ENCODE data around the gene NOXA1.
"Not testable (repeated sequence)": the region's sequence is repeated elsewhere in the genome, so short reads cannot be mapped to it uniquely, and the experiment has no call there.

Gene NOXA1

DNA sequence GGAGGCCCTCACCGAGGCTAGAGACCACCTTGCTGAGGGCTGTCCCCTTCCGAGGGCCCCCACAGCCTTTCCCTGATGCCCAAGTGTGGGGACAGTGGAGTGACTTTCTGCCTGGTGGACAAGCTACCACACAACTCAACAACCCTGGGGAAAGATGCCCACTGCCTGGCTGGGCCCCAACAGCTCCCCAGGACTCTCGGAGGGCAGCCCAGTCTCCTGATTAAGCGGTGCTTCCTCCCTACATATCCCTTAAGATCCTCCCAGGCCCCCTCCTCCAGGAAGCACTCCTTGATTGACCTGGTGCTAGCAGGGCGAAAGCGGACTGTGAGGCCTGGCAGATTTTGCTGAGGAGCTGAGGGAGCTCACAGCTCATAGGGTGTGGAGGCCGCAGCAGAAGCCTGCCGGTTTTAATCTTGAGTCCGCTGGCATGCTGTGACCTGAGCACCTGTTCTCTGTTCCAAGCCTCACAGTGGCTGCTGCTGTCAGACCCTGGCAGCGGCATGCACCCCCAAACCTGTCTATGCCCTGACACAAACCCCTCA is 33.7 kb downstream of the NOXA1 start:
- no peak for DNase-seq

DNA sequence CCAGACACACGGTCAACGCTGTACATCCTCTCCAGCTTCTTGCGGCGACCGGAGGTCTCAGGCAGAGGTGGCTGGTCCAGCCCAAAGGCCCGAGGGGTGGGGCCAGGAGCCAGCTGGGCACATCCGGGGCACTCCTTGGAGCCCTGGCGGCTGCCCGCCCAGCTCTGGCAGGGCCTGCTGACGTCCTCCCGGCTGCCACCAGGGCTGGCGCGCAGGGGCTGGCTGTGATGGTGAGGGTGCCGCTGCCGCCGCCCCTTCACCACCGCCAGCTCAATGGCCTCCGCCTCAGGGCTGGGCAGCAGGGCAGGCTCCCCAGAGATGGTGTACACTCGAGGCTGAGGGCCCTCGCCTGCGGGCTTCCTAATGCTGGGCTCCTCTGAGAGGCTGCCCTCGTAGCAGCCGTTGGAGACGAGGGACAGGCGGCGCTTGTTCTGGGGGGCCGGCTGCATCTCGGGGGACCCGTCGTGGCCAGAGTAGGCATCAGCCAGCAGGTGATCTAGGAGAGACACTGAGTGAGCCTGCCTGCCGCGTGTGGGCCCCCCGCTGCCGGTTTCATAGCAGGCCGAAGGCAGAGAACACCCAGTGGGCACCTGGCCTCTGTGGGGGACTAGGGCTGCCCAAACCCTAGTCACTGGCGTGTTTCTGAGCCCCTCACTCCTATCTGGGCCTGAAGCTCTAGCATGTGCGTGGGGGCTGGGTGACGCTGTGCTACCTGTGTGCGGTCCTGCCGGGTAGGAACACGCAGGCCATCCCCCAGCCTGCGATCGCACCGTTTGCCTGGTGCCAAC is 34.4 kb downstream of the NOXA1 start:
- DNase-seq: peak; percentile 31

DNA sequence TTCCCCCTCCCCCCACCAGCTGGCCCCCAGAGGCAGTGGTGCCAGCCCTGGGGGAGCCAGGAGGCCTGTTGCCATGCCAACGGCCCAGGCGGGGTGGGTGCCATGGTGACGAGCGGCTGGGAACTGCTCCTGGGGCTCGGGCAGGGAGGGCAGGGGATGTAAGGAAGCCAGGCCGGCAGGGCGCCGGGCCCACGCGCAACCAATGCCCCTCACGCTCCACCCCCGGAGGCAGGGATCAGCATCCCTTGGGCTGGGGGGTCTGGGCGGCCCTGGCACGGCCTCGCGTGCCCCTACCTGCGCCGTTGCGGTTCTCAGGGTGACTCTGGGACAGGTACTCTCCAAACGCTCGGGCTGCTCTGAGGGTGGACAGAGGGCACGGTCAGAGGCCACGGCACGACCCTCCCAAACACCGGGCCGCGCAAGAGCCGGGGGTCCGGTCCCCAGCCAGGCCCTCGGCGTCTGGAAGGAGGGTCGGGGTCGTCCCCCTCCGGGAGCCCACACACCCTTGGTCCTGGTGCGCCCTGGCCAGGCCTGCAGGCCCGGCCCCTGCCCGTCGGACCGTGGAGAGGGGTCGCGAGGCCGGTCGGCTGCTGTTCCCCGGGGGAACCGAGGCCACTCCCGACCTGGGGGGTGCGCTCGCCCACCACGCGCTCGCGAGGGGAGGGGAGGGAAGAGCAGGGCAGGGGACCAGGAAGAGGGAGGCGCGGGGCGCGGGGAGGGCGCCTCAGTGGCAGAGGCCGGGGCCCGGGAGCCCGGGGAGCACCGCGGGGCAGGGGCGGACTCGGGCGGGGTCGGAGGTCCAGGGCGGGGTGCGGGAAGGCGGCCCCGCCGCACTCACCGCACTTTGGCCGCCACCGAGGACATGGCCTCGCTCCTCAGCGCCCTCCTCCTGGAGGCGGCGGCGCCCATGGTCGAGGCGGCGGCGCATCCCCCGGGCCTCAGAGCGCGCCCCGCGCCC is 35.3 kb downstream of the NOXA1 start:
- DNase-seq: no peak

DNA sequence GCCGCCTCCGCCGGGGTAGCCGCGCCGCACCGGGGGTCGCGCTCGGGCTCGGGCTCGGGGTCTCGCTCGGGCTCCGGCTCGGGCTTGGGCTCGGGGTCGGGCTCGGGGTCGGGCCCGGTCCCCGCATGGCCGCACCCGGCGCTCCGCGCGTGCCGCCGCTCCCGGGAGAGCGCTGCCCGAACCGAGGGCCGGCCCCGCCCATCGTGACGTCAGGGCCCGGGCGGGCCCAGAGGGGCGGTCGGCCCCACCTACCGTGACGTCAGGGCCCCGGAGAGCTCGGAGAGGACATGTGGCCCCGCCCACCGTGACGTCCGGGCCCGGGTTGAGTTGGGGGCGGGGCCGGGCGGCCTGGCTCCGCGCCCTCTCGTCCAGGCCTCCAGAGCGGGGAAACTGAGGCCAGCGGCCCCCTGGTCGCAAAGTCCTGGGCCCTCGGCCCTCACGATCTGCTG is 36.0 kb downstream of the NOXA1 start, which contains the start of gene NSMF:
Gene NSMF, minus strand, starts transcription at position 183 of the 449 bp plus-strand sequence. CDS start 232 bp downstream, outside the sequence.
- peak; percentile 98 for DNase-seq

DNA sequence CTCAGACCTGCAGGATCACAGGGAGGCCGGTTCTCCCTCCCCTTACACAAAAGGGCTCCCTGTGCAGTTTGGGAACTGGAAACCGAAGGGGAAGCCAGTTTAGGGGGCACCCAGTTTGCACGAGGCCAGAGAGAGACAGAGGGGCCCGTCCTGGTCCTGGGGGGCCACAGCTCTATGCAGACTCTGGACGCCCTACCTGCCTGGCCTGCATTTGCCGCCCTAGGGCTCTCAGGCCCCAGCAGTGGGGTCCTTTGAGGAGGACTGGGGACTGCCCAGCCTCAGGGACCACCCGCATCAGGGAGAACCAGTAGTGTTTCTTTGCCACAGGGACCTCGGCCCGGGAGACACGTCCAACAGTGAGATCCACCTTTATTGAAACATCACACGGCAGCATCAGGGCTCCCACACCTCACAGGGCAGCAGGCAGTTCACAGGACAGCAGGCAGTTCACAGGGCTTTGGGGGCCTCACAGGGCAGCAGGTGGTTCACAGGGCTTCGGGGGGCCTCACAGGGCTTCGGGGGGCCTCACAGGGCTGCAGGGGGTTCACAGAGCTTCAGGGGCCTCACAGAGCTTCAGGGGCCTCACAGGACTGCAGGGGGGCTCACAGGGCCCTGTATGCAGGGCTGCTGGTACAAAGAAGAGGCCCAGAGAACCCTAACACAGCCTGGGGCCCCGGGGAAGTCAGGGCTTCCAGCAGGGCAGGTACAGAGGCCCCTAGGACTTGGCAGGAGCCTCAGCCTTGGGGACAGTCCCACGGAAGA is 36.6 kb downstream of the NOXA1 start:
- DNase-seq: no peak

DNA sequence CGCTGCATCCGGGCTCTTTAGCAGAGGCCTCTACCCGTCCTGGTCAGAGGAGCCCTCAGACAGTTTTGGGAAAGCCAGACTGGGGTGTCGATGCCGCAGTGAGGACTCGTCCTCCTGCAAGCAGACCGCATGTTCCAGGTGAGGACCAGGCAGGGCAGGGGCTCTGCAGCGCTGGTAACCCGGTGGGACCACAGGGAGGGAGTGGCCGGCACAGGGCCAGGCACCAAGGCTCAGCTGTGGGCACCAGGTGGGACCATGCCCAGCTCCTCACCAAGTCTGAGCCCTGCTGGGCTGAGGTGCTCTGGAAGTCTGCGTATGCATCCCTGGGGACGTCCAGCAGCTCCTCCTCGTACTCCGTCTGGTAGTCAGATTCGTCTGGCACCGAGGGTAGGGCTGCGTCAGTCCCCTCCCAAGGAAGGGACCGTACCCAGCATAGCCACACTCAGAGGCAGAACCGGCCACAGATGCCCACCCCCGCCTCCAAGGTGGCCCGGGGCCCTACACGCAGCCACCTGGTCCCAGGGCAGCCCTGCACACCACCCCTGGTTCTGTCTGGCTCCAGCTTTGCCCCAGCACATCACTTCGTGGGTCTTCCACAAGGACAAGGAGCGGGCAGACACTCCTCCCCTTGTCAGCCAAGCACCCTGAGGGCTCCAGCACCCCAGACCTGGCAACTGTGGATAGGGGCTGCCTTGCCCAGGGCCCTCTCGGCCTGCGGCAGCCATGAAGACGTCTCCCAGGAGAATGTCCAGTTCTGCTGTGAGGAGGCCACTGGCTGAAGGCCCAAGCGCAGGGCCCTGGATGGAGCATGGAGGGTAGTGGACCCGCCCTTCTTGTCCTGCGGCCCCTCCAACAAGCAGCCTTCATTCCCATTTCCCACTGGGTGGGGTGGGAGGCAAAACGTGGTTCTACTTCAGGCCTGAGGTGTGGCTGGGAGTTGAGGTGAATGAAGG is 37.4 kb downstream of the NOXA1 start:
- DNase-seq: peak; percentile 36

DNA sequence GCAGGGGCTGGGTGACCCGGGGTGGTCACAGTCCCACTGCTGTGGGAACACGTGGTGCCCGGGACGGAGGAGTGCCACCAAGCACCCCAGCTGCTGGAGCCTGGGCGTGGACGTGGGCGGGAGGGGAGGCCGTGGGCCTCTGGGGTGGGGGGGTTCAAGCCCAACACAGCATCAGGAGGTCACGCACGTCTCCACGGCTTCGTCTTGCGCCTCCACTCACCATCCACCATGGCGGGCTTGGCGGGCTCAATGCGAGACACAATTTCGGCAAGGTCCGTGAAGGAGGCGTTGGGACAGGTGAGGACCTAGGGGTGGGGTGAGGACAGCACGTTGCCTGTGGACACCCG is 38.1 kb downstream of the NOXA1 start:
- DNase-seq: no peak

DNA sequence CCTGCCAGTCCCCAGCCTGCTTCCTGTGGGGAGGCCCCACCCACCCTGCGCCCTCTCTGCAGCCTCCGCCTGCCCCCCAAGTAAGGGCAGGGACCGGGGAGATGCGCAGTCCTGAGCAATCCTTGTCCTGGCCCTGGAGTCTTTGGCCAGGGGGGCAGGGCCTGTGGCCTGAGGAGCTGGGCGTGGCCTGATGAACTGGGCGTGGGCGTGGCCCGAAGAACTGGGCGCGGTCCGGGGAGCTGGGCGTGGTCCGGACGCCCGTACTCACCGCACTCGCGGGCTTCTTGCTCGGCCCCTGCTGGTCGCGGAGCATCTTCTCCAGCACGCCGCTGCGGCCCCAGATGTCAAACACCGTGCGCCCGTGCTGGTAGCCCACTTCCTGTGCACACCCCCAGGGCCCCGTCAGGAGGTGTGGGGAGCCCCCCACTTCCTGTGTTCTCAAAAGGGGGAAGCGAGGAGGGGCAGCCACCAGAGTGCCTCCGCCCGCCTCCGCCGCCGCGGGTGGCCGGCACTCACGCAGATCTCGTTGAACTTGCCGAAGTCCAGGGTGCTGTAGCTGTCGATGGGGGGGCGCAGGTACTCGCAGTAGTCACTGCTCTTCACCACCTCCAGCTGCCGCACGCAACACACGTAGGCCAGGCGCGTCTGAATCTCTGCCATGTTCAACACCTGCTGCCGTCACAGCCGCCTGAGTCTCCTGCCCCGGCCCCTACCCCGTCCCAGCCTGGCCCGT is 38.6 kb downstream of the NOXA1 start:
- DNase-seq: peak; percentile 77

DNA sequence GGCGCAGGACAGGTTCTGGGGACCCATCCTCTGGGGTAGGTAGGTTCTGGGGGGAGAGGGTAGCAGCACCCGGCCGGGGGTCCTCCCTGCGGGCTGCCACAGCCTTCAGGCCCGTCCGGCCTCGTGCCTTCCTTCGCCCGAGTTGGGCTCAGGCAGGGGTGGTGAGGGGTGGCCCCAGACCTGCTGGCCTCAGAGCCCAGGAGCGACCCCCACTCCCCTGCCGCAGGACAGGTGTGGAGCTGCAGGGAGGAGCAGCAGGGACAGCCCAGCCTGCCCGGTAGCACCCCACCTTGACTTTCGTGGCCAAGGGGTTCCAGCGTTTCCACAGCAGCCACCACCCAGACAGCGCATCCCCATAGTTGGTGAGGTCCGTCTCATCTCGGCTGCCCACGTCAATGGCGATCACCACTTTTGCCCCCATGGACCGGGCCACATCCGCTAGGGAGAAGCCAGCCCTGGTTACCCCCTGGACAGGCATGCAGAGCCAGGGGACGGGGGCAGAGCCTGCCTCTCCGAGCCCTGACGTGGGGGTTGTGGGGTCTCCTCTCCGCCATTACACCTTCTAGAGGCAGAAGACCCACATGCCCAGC is 39.3 kb downstream of the NOXA1 start:
- no peak for DNase-seq

DNA sequence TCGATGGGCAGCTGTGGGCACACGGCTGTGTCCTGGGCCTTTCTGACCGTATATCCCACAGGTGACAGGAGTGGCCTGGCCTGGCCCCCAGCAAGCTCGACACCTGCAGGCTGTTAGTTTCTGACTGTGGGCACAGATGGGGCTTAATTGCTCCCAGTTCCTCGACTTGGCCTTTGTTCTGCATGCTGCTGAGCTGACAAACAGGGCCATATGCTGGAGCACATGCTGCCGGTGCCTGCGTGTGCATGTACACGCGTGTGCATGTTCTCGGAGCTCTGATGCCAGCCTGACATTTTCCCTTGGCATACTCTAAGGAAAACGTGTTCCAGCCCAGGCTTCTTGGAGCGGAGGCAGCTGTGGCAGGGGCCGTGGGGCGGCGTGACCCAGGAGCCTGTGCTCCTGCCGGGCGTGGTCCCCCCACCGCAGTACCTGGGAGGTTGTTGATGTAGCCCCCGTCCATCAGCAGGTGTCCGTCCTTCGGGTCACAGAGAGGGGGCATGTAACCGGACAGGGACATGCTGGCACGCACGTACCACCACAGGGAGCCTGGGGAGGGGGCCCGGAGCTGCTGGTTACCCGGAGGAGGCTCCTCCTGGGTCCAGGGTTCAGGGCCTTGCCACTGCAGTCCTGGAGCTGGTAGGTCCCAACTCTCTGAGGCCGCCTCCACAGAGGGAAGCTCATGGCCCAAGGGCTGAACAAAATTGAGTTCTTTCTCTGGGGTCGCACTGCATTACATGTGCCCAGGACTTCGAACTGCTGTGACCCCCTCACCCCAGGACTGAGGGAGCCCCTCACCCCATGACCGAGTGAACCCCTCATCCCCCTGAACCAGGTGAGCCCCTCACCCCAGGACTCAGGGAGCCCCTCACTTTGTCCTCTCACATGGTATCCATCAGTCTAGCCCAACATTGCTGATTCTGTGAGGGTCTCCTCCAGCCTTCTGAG is 40.1 kb downstream of the NOXA1 start:
- no peak for DNase-seq

DNA sequence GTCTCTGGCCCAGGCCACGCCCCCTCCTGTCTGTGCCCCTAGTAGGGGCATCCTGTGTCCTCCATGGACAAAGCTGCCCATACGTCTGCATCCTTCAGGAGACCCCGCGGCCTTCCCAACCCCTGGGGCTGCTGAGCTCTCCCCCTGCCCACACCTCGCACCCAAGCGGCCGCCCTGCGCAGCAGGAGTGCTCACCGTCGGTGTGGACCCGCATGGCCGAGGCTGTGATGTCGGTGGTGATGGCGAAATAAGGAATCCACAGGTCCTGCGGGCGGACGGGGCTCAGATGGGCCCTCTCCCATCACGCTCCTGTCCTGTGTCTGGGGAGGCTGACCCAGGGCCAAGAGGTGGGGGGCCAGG is 40.7 kb downstream of the NOXA1 start:
- DNase-seq: peak; percentile 15

DNA sequence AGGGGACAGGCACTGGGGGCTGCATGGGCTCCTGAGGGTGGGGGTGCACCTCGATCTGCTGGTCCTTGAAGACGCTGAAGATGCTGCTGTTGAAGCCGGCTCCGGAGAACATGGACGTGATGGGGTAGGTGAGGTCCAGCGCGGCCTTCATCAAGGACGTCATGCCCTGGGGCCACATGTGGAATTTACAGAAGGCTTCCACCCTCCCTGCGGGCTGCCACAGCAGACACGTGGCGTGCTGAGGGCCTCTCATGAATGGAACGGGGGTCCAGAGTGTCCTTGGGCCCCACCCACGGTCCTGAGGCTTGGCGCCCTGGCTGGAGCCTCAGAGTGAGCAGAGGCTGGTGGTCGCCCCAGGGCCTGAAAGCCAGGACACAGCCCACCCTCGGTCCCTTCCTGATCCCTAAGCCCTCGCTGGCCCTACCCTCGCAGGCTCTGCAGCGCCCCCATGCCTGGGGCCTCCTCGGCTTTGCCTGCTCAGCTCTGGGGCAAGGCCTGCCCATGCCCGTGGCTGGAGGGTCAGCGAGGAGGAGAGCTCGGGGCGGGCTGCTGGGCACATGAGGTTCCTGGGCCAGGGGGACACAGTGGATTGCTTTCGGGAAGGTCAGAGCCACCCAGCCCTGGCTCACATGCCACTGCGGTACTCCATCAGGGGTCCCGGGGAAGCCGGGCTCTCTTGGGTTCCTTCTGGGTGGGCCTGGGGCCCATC is 41.3 kb downstream of the NOXA1 start:
- DNase-seq: peak; percentile 17

DNA sequence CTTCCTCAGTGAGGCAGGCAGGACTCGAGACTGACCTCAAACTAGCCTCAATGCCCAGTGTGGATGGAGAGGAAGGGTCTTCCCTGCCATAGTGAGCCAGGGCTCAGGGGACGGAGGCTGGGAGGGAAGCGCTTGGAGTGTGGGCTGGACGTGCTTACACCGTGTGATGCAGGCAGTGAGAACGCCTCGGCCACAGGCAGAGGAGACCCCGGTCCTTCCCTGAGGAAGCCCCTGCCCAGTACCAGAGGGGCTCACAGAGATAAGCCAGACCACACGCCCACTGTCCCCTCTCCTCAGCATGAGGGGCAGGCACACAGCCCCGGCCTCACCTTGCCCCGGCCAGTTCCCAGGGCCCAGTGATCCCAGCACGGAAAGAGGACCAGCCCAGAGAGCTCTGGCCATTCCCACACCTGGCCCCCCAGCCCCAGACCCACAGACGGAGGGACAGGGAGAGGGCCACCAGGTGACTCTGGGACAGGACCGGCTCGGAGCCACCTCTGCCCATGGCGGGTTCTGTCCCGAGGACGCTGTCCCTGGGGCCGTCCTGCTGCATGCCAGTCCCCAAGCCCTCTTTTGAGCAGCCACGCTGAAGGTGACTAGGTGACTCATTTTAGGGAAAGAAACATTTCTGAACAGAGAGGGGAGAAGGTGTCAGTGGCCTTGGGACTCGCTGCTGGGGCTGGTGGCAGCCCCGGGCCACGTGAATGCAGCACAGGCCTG is 42.0 kb downstream of the NOXA1 start:
- peak; percentile 15 for DNase-seq

DNA sequence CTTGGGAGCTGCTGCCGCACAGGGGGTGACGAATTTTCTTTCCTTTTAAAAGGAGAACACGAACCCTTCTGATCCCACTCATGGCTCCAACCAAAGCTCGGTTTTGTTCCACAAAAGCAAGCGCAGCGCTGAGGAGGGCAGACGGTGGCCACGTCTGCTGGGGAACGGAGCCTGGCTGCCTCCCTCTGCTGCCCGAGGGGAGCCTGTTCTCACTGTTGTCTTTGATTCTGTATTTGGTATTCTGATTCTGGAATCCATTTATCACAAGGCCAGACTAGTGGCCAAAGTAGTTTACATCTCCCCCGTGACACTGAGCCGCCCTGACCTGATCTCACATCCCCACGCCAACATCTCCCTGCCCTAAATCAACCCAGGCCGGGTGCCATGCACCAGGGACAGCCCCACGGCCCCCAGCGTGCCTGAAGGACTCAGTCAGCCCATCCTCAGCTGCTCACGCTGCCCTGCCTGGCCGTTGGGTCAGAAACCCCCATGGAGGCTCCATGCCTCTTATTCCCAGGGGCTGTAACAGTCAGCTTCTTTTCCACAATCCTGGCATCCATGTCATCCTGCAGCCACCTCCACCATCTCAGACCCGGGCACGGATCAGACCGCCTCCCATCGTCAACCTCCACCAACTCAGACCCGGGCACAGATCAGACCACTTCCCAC is 42.7 kb downstream of the NOXA1 start:
- DNase-seq: no peak

DNA sequence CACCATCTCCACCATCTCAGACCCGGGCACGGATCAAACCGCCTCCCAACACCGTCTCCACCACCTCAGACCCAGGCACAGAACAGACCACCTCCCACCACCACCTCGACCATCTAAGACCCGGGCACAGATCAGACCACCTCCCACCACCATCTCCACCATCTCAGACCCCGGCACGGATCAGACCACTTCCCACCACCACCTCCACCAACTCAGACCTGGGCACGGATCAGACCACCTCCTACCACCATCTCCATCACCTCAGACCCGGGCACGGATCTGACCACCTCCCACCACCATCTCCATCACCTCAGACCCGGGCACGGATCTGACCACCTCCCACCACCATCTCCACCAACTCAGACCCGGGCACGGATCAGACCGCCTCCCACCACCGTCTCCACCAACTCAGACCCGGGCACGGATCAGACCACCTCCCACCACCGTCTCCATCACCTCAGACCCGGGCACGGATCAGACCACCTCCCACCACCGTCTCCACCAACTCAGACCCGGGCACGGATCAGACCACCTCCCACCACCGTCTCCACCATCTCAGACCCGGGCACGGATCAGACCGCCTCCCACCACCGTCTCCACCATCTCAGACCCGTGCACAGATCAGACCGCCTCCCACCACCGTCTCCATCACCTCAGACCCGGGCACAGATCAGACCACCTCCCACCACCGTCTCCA is 43.3 kb downstream of the NOXA1 start:
- not testable (repeated sequence) for DNase-seq

DNA sequence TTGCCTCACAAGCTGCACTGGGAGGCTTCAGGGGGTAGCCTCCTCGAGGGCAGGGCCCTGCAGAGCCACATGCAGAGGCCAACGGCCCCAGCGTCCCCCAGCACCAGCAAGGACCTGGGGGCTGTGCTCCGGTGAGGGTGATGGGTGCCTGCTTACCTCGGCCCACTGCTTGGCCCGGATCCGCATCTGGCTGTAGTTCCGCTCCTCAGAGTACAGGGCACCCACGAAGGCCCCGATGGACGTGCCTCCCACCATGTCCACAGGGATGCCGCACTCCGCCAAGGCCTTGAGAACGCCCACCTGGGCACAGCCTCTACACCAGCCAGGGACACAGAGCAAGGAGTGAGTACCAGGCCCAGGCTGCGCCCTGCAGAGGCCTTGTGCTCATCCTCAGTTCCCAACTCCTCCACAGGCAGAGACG is 44.0 kb downstream of the NOXA1 start:
- DNase-seq: no peak

DNA sequence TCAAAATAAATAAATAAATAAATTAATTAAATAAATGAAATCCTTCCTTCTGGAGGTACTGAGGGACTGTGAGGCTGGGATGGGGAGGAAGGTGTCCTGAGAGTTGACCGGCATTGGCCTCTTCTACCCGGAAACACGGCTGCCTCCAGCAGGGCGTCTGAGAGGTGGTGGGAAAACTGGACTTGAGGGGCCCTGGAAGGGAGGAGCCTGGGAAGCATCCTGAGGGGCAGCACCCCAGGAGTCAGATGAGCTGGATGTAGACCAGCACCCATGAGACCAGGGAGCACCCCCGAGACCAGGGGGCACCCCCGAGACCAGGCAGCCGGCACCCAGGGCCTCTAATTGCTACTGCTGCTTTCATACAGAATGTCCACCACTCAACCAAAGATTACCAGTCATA is 44.7 kb downstream of the NOXA1 start:
- DNase-seq: no peak

All from activated T-cell treated with anti-CD3 and anti-CD28 coated beads, Interleukin-2, amount 50 U/mL, for 1 hour (primary cell).